ENCODE measurements around the gene TRRAP.

Gene TRRAP

DNA sequence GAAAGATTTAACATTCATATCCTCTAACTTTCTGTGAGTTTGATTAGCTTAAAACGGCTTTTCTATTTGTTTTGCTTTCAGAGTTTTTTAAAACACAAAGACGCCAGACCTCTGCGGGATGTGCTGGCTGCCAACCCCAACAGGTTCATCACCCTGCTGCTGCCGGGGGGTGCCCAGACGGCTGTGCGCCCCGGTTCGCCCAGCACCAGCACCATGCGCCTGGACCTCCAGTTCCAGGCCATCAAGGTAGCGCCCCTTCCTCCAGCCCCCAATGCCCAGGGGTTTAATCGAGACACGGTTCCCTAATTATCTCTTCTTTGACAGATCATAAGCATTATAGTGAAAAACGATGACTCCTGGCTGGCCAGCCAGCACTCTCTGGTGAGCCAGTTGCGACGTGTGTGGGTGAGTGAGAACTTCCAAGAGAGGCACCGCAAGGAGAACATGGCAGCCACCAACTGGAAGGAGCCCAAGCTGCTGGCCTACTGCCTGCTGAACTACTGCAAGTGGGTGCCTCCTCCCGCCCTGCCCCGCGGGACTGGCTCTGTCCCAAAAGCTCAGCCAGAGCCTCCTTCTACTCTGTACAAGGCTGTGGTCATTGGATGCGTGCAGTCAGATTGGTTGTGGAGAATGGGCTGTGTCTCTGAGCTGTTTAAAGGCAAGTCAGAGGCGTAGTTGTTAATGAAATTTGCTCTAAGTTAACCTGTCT is 71.2 kb downstream of the TRRAP start:
- no peak overlapping the region for H3K4me3 ChIP-seq (replicated peaks in 1 of 2; ENCODE audit: low read depth in 2 of 2, low read length in 2 of 2)

DNA sequence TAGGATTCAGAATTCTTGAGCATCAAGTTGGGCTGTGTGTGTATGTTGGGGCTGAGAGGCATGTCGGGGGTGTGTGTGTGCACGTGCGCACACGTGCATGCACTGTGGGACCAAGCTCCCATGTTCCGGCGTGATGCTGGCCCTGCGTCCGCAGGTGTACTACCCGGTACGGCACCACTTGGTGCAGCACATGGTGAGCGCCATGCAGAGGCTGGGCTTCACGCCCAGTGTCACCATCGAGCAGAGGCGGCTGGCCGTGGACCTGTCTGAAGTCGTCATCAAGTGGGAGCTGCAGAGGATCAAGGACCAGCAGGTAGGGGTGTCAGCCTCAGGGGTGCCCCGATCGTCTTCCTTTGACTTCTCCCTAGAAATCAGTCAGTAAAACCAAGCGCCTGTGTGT is 77.7 kb downstream of the TRRAP start:
- H3K4me3 ChIP-seq (replicated peaks in 1 of 2; ENCODE audit: low read depth in 2 of 2, low read length in 2 of 2): no peak overlapping the region

More for the DNA sequence above, 71.2 kb downstream of the TRRAP start:
- TF ChIP-seq, protein P1, sequence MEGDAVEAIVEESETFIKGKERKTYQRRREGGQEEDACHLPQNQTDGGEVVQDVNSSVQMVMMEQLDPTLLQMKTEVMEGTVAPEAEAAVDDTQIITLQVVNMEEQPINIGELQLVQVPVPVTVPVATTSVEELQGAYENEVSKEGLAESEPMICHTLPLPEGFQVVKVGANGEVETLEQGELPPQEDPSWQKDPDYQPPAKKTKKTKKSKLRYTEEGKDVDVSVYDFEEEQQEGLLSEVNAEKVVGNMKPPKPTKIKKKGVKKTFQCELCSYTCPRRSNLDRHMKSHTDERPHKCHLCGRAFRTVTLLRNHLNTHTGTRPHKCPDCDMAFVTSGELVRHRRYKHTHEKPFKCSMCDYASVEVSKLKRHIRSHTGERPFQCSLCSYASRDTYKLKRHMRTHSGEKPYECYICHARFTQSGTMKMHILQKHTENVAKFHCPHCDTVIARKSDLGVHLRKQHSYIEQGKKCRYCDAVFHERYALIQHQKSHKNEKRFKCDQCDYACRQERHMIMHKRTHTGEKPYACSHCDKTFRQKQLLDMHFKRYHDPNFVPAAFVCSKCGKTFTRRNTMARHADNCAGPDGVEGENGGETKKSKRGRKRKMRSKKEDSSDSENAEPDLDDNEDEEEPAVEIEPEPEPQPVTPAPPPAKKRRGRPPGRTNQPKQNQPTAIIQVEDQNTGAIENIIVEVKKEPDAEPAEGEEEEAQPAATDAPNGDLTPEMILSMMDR (IDR thresholded peaks at IDR 0.05; ENCODE audit: low read depth, low read length): no peak
- no peak for DNase-seq (ENCODE audit: low read depth in 2 of 2)

DNA sequence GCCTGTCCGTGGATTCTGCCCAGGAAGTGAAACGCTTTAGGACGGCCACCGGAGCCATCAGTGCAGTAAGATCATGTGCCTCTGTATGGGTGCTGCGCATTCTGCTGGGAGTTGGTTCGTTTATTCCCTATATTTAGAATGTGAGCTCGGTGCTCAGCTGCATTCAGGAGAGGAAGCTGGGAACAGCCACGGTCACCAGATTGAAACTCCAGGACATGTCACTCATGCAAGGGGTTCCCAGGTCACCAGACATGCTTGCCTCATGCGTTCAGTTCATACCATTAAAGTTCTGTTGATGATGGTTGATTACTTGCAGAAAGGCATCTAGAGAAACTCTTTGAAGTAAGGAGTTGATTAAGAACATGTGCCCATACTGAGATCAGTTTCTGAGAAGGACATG is 78.1 kb downstream of the TRRAP start:
- no peak for DNase-seq (ENCODE audit: low read depth in 2 of 2)
- TF ChIP-seq, protein P1 (IDR thresholded peaks at IDR 0.05; ENCODE audit: low read depth, low read length): no peak
- no peak overlapping the region for H3K4me3 ChIP-seq (replicated peaks in 1 of 2; ENCODE audit: low read depth in 2 of 2, low read length in 2 of 2)

More for the DNA sequence above, 77.7 kb downstream of the TRRAP start:
- TF ChIP-seq, protein P1 (IDR thresholded peaks at IDR 0.05; ENCODE audit: low read depth, low read length): no peak
- DNase-seq (ENCODE audit: low read depth in 2 of 2): no peak

DNA sequence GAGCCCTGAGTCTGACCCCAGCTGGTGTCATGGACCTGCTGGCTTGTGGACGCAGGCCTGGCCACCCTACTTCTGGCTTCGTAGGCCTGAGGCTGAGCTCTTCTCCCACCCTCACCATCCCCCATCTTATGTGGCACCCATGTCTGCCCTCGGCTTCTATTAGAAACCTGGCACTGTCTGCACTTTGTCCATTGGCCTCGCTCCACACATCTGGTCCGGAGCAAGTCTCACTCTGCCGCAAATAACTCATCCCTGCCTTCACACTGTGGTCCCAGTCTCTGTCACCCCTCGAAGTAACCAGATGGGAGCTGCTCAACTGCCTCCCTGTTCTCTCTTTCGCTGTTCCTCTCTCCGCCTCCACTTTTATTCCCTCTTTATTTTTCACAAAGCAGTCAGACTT is 78.6 kb downstream of the TRRAP start:
- TF ChIP-seq, protein P1 (IDR thresholded peaks at IDR 0.05; ENCODE audit: low read depth, low read length): no peak
- no peak overlapping the region for H3K4me3 ChIP-seq (replicated peaks in 1 of 2; ENCODE audit: low read depth in 2 of 2, low read length in 2 of 2)
- DNase-seq (ENCODE audit: low read depth in 2 of 2): no peak

DNA sequence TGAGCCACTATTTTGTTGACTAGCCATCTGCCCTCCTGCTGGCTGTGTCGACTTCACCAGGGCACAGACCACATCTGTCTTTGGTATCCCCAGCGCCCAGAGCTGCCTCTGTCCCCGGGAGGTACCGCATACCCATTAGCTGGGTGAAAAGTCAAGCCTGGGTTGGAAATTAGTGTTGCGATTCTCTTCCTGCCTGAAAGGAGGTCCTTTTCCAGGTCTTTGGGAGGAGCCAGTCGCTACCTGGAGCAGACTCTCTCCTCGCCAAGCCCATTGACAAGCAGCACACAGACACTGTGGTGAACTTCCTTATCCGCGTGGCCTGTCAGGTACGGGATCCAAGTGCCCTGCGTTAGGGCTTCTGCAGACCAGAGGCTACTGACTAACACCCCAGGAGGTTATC is 79.4 kb downstream of the TRRAP start:
- no peak for DNase-seq (ENCODE audit: low read depth in 2 of 2)
- TF ChIP-seq, protein P1 (IDR thresholded peaks at IDR 0.05; ENCODE audit: low read depth, low read length): no peak
- H3K4me3 ChIP-seq (replicated peaks in 1 of 2; ENCODE audit: low read depth in 2 of 2, low read length in 2 of 2): no peak overlapping the region

DNA sequence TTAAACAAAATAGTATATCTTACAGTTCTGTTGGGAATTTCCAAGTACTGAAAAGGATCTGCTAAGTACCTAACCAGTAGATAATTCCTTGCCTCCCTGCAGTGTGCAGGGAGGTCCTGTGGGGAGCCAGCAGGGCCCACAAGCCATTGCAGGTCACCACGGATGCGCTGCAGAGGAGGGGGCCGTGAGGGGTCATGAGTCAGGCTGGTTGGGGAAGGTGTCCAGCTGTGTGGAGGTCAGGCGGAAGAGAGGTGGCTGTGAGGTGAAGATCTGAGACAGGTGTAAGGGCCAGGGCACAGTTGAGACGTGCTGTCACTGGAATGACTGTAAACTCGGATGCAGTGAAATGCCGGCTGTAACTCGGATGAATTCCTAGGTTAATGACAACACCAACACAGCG is 80.6 kb downstream of the TRRAP start:
- H3K4me3 ChIP-seq (replicated peaks in 1 of 2; ENCODE audit: low read depth in 2 of 2, low read length in 2 of 2): no peak overlapping the region
- TF ChIP-seq, protein P1 (IDR thresholded peaks at IDR 0.05; ENCODE audit: low read depth, low read length): no peak
- no peak for DNase-seq (ENCODE audit: low read depth in 2 of 2)

DNA sequence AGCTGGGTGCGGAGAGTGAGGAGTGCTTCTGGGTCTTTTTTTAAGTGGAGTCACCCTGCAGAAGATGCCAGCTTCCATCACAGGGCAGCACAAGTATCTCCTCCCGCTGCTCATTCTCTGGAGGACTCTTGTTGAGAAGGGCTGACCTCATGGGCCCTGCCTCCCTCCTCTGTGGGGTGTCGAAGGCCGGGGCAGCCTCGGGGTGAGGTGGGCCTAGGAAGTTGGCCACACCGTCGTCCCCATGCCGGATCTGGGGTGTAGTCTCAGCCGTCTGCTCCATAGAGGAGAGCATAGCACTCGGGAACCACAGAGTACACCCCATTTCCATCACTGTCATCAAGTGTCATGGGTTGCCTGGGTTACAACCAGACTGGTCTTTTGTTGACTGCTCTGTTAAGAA is 85.0 kb downstream of the TRRAP start:
- DNase-seq (ENCODE audit: low read depth in 2 of 2): no peak
- no peak overlapping the region for H3K4me3 ChIP-seq (replicated peaks in 1 of 2; ENCODE audit: low read depth in 2 of 2, low read length in 2 of 2)
- TF ChIP-seq, protein P1 (IDR thresholded peaks at IDR 0.05; ENCODE audit: low read depth, low read length): no peak

Measured in cardiac fibroblast (primary cell).